Measurements from ENCODE around the gene GPC3.

GRCh38 chrX:133653358-133653757 lies 332.0 kb downstream of the GPC3 start:
- TF ChIP-seq, protein P1, sequence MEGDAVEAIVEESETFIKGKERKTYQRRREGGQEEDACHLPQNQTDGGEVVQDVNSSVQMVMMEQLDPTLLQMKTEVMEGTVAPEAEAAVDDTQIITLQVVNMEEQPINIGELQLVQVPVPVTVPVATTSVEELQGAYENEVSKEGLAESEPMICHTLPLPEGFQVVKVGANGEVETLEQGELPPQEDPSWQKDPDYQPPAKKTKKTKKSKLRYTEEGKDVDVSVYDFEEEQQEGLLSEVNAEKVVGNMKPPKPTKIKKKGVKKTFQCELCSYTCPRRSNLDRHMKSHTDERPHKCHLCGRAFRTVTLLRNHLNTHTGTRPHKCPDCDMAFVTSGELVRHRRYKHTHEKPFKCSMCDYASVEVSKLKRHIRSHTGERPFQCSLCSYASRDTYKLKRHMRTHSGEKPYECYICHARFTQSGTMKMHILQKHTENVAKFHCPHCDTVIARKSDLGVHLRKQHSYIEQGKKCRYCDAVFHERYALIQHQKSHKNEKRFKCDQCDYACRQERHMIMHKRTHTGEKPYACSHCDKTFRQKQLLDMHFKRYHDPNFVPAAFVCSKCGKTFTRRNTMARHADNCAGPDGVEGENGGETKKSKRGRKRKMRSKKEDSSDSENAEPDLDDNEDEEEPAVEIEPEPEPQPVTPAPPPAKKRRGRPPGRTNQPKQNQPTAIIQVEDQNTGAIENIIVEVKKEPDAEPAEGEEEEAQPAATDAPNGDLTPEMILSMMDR (IDR thresholded peaks at IDR 0.05; ENCODE audit: low read depth, low read length, poor library complexity, severe bottlenecking), result no peak
- no peak for TF ChIP-seq EZH2phosphoT487 (IDR thresholded peaks at IDR 0.05; ENCODE audit: borderline replicate concordance, low read length)

Data from DOHH2 (cell line).